ENCODE measurements around the gene STX2.

GRCh38 chr12:130829391-130830245, 9.4 kb downstream of the STX2 start:
- TF ChIP-seq CTCF (IDR thresholded peaks at IDR 0.05; ENCODE audit: low read depth, low read length, poor library complexity, severe bottlenecking) (no peak), EZH2phosphoT487 (IDR thresholded peaks at IDR 0.05; ENCODE audit: borderline replicate concordance, low read length) (no peak)

All from DOHH2 (cell line).